ENCODE measurements around the gene BBS9.

The BBS9 gene

DNA sequence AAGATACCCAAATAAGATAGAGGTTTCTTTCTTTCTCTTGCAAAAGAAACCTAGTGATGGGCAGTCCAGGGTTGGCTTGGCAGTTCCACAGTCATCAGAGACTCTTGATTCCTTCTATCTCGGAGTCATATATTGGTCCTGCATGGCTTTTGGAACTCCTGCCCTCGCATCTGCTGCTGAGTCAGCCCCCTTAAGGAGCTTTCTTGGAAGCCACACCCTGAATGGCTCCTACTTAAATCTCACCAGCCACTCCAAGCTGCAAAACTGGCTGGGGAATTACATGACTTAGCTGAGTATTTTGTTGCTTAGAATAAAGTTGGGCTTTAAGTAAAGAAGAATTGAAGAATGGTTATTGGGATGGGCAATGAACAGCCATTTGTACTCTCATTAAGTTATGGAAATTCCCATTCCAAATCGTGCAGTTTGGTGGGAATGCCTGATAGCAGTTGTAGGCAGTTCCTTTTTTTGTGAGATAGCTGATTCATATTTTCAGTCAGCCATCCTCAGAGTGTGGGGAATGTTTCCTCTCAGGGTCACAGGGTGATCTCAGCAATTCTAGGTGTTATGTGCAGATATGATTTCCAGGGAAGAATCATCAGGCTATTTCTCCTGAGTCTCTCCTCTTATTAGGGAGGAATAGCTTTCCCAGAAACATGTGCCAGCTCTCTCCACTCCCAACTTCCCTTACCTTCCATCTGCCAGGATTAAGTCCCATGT is 209.9 kb downstream of the BBS9 start:
- DNase-seq (ENCODE audit: low read depth), result no peak
- no peak overlapping the region for H3K4me3 ChIP-seq (ENCODE audit: low read depth, low read length)
- TF ChIP-seq, protein P1, sequence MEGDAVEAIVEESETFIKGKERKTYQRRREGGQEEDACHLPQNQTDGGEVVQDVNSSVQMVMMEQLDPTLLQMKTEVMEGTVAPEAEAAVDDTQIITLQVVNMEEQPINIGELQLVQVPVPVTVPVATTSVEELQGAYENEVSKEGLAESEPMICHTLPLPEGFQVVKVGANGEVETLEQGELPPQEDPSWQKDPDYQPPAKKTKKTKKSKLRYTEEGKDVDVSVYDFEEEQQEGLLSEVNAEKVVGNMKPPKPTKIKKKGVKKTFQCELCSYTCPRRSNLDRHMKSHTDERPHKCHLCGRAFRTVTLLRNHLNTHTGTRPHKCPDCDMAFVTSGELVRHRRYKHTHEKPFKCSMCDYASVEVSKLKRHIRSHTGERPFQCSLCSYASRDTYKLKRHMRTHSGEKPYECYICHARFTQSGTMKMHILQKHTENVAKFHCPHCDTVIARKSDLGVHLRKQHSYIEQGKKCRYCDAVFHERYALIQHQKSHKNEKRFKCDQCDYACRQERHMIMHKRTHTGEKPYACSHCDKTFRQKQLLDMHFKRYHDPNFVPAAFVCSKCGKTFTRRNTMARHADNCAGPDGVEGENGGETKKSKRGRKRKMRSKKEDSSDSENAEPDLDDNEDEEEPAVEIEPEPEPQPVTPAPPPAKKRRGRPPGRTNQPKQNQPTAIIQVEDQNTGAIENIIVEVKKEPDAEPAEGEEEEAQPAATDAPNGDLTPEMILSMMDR (IDR thresholded peaks at IDR 0.05; ENCODE audit: low read depth, low read length, missing control alignments), result no peak

DNA sequence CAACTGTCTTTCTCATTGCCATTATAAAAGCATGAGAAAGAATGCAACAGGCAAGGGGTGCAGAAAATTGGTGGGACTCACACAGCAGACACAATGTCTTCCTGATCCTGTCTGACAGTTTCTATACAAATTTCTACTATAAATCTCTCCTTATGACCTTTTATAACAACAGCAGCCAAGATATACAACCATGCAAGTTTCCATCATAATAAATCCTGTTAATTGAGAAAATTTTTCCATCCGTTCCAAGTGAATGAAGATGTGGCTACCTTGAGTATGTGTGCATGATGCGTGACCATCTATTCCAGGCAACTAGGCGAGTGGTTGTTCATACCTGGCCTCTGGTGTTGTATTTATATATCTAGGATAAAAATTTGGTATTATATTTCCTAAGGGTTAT is 216.7 kb downstream of the BBS9 start:
- no peak for DNase-seq (ENCODE audit: low read depth)
- TF ChIP-seq, protein P1 (IDR thresholded peaks at IDR 0.05; ENCODE audit: low read depth, low read length, missing control alignments), result no peak
- H3K4me3 ChIP-seq (ENCODE audit: low read depth, low read length), result no peak overlapping the region

DNA sequence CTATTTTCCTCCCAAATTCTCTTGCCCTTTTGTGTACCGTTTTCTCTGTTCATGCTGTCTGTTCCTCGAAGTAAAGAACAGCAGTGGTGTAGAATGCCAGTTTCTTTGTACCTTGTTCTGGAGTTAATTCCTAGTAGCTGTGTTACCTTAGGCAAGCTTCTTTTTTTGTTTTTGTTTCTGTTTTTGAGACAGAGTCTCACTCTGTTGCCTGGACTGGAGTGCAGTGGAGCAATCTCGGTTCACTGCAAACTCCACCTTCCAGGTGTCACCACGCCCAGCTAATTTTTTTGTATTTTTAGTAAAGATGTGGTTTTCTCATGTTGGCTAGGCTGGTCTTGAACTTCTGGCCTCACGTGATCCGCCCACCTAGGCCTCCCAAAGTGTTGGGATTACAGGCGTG is 221.2 kb downstream of the BBS9 start:
- no peak overlapping the region for H3K4me3 ChIP-seq (ENCODE audit: low read depth, low read length)
- no peak for DNase-seq (ENCODE audit: low read depth)
- TF ChIP-seq, protein P1 (IDR thresholded peaks at IDR 0.05; ENCODE audit: low read depth, low read length, missing control alignments), result no peak

DNA sequence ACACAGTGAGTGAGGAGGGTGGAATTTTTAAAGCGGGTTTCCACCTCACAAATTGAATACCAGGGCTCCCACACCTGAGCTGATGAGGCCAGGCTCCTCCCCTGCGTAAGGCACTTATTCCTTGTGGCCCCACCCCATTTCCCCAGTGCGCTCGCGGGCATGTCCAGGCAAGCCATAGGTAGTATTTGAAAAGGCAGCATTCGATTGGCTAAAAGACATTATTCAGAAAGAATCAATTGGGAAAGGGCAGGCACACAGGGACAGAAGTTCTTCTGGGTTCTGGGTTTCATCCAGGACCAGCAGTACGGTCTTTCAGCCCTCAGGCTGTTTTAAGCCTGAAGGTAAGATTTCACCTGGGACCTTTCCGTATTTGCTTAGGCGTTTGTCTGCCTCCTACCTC is 222.3 kb downstream of the BBS9 start:
- H3K4me3 ChIP-seq (ENCODE audit: low read depth, low read length), result no peak overlapping the region
- DNase-seq (ENCODE audit: low read depth), result no peak
- TF ChIP-seq, protein P1 (IDR thresholded peaks at IDR 0.05; ENCODE audit: low read depth, low read length, missing control alignments), result no peak

DNA sequence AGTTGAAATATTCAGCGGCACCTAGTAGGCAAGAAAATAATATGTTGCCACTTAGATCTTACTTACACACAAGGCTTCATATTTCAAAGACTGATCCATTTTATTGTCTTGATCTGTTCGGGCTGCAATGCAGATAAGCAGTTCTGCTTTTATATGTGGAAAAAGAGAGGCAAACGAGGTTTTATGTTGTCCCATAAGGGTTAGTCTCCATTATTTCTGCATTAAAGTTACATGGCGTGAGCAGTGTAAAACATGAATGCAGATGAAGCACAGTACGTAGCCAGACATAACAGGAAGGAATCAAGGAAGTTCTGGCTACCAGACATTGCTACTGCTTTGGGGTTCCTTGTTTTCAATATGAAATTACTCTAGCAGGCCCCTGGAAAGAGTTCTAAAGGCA is 224.8 kb downstream of the BBS9 start:
- no peak overlapping the region for H3K4me3 ChIP-seq (ENCODE audit: low read depth, low read length)
- TF ChIP-seq, protein P1 (IDR thresholded peaks at IDR 0.05; ENCODE audit: low read depth, low read length, missing control alignments), result no peak
- no peak for DNase-seq (ENCODE audit: low read depth)

DNA sequence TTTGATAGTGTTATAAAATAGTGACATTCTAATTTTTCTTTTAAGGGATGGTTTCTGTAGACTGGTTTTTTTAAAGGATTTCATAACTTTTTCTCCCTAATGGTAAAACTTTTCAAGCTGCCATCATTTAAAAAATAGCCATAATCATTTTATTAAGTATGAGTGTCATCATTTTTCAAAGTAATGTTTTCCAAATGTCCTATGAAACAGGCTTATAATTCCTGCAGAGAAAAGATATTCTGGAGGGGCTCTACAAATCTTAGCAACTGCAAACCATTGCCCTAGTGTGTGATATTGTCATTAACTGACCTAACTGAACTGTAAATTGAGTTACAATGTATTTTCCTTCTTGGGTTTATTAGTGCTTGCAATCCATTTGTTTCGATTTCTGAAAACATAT is 226.0 kb downstream of the BBS9 start:
- DNase-seq (ENCODE audit: low read depth), result no peak
- TF ChIP-seq, protein P1 (IDR thresholded peaks at IDR 0.05; ENCODE audit: low read depth, low read length, missing control alignments), result no peak
- no peak overlapping the region for H3K4me3 ChIP-seq (ENCODE audit: low read depth, low read length)

DNA sequence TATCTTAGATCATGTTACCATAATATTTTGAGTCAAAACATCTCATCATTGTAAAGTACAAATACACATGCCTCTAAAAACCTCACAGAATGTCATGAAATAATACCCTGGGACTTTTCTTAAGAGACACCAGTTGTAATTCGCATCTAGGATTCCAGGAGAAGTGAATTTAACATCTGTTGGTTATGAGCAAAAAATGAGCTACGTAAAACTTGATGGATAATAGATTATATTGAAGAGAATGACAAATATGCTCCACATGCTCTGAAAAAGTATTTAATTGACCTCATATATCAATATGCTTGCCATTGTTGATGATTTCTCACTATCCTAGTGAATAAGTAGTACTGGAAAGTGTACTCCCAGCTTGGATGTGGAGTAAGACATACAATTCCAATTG is 227.0 kb downstream of the BBS9 start:
- TF ChIP-seq, protein P1 (IDR thresholded peaks at IDR 0.05; ENCODE audit: low read depth, low read length, missing control alignments), result no peak
- no peak for DNase-seq (ENCODE audit: low read depth)

More for the DNA sequence above, 227.0 kb downstream of the BBS9 start:
- no peak overlapping the region for H3K4me3 ChIP-seq (ENCODE audit: low read depth, low read length)

All from GM12864 (cell line).